Lower leg skin (tissue), 4 donors: ENCODE results near the gene TMEM231. TPM values are rescaled to one million over a fixed set of nuclear protein-coding genes. Genes with fewer than 3 reads are reported as not detected.

Experiments
- DNase-seq, 2 donors: peaks; one replicate each; pipeline ENCODE4 v3.0.0-alpha.2; 2019; ENCODE audit warnings: low spot score in 2 of 2
- H3K4me3 ChIP-seq: fragments of 200-600 bp; sonication (generic); 2 replicates; pipeline ENCODE4 v1.5.1; 2017; ENCODE audit warnings: mild to moderate bottlenecking, low read depth; ENCODE audit not compliant: poor library complexity, severe bottlenecking
- POLR2A ChIP-seq, 2 donors: fragments of 450-650 bp; IDR thresholded peaks; one replicate each; pipeline ENCODE4 v1.6.1; 2016 to 2017; ENCODE audit warnings: antibody characterized with exemption in 2 of 2, mild to moderate bottlenecking in 1 of 2, moderate library complexity in 1 of 2
- WGBS, 2 donors: methylation state at CpG; one replicate each; pipeline ENCODE4 v1.1.5; 2018; 5-methylcytosine and 5-hydroxymethylcytosine counted together
- intact Hi-C: fragments of 100-400 bp; cut with DNase I; formaldehyde crosslinking; loops from one replicate; pipeline ENCODE4 v1.15.0; 2023; ENCODE audit warnings: low total_unique reads
- total RNA-seq, 4 donors: library from RNA; depleted of rRNA; stranded (reverse); fragments of >200 nt; gene quantifications; one replicate each; pipeline ENCODE4 v1.1.0, GENCODE V29; 2016
- TF ChIP-seq, protein P1 (sequence below), 3 donors: fragments of 450-650 bp; IDR thresholded peaks; one replicate each; pipeline ENCODE4 v1.5.1; 2016; ENCODE audit warnings: antibody characterized with exemption in 3 of 3, mild to moderate bottlenecking in 3 of 3, moderate library complexity in 2 of 3

The TMEM231 gene
- total RNA-seq, 4 donors from 2014 or later, result 2.6 to 12.8 (median 6.7) TPM

GRCh38 chr16:75535901-75536300 lies 20.2 kb downstream of the TMEM231 start, which contains the start of gene CHST5:
Gene CHST5, minus strand, starts transcription at chr16:75536108. Its CDS starts 5,724 bp downstream, at chr16:75530384.
- DNase-seq, result no peak
- WGBS, 2 donors, result 91 to 93% methylated on average over 5 to 7 of the region's 7 CpGs
- H3K4me3 ChIP-seq, result no peak within 1 kb of the TSS
- TF ChIP-seq, protein P1, sequence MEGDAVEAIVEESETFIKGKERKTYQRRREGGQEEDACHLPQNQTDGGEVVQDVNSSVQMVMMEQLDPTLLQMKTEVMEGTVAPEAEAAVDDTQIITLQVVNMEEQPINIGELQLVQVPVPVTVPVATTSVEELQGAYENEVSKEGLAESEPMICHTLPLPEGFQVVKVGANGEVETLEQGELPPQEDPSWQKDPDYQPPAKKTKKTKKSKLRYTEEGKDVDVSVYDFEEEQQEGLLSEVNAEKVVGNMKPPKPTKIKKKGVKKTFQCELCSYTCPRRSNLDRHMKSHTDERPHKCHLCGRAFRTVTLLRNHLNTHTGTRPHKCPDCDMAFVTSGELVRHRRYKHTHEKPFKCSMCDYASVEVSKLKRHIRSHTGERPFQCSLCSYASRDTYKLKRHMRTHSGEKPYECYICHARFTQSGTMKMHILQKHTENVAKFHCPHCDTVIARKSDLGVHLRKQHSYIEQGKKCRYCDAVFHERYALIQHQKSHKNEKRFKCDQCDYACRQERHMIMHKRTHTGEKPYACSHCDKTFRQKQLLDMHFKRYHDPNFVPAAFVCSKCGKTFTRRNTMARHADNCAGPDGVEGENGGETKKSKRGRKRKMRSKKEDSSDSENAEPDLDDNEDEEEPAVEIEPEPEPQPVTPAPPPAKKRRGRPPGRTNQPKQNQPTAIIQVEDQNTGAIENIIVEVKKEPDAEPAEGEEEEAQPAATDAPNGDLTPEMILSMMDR (IDR thresholded peaks at IDR 0.05), result no peak
- no peak for TF ChIP-seq POLR2A (IDR thresholded peaks at IDR 0.05)
- intact Hi-C loops, result no loop called here

DNA sequence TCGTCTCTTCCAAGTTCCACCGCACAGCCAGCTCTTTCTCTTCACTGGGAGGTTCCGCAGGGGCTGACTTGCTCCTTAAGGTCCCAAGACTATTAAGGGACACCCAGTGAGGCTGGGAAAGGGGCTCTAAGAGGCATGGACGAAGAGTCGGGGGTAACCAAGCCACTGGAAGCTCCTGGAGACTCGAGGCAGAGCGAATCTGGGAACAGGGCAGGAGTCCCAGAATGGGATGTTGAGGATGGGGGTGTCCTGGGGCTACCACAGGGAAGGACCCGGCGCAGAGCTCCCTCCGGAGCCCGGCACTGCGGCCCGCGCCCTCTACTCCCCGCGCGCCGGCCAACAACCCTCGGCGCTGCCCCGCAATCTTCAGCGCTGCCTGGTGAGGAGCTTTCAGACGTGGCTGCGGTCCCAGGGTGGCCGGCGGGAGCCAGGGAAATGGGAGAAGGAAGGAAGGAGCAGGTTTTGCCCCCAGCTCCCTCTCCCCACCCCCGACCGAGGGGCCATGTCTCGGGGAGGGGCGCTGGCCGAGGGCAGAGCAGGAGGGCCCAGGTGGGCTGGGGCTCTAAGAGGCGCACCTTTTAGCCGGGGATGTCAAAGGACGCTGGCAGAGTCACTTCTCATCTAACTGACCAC lies 20.7 kb downstream of the TMEM231 start:
- no peak for DNase-seq
- H3K4me3 ChIP-seq, result no peak overlapping the region
- no peak for TF ChIP-seq POLR2A (IDR thresholded peaks at IDR 0.05)
- 68 to 70% methylated on average over 27 to 34 of the region's 34 CpGs for WGBS, 2 donors
- intact Hi-C loops, result no loop called here

GRCh38 chr16:75534560-75535205 lies 21.4 kb downstream of the TMEM231 start:
- no peak overlapping the region for H3K4me3 ChIP-seq
- TF ChIP-seq, protein P1 (IDR thresholded peaks at IDR 0.05), result no peak
- TF ChIP-seq POLR2A (IDR thresholded peaks at IDR 0.05), result no peak
- intact Hi-C loops, result no loop called here
- DNase-seq, result no peak
- 77 to 87% methylated on average over 19 of the region's 19 CpGs for WGBS, 2 donors

DNA sequence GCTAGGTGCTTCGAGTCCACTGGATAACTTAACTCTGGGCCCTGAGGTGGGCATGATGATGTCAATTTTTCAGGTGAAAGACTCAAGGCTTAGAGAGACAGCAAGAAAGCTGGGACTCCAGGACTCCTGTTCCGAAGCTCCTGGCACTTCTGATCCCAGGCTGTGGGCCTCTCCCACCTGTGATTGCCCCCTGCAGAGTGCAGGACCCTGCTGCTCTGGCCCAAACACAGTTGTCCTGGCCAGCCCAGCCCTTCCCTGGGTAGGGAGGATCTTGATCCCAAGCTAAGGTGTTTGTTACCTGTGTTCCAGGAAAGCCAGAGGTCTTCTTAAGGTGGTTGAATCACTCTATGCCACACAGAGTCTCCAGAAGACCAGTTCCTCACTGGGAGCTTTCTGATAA lies 23.3 kb downstream of the TMEM231 start:
- 90 to 92% methylated on average over 2 of the region's 2 CpGs for WGBS, 2 donors
- no peak for DNase-seq
- TF ChIP-seq POLR2A (IDR thresholded peaks at IDR 0.05), result no peak
- TF ChIP-seq, protein P1 (IDR thresholded peaks at IDR 0.05), result no peak
- no peak overlapping the region for H3K4me3 ChIP-seq
- intact Hi-C loops, result loop anchor here (2.0 kb wide), 1 partner anchor 50 kb away; no protein-coding TSS in a partner anchor

GRCh38 chr16:75532142-75532765 lies 23.8 kb downstream of the TMEM231 start:
- whole genome bisulfite sequencing, 2 donors, result 74 to 90% methylated on average over 8 of the region's 8 CpGs
- TF ChIP-seq, protein P1 (IDR thresholded peaks at IDR 0.05), result no peak
- TF ChIP-seq POLR2A (IDR thresholded peaks at IDR 0.05), result no peak
- no peak overlapping the region for H3K4me3 ChIP-seq
- no peak for DNase-seq
- intact Hi-C loops, result loop anchor here (2.0 kb wide), 1 partner anchor 49 kb away; no protein-coding TSS in a partner anchor

DNA sequence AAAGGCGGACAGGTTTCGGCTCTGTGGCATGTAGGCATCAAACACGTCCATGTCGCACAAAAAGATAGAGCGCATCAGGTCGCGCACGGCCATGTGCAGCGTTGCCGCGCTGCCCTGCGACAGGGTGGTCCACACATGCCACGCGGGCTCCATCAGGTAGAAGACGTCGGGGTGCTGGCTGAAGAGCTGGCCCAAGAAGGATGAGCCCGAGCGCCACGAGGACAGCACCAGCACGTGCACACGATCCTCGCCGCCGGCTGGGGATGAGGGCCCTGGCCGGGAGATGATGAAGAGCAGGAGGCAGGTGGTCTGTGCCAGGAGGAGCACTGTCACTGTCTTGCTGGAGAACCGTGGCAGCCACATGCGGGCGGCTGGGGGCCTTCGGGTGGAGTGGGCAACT lies 26.1 kb downstream of the TMEM231 start:
- DNase-seq, result no peak
- 96 to 97% methylated on average over 29 of the region's 29 CpGs for WGBS, 2 donors
- intact Hi-C loops, result no loop called here
- no peak for TF ChIP-seq POLR2A (IDR thresholded peaks at IDR 0.05)
- TF ChIP-seq, protein P1 (IDR thresholded peaks at IDR 0.05), result no peak
- no peak overlapping the region for H3K4me3 ChIP-seq
